HG02610 (cell line): Measurements from ENCODE around the gene ADGRA1.
"Not testable (repeated sequence)": the region's sequence is repeated elsewhere in the genome, so short reads cannot be mapped to it uniquely, and the experiment has no call there.

Experiments
- ATAC-seq: cut with Tn5 transposase; IDR thresholded peaks from one replicate; pipeline ENCODE4 v1.9.1; 2021; ENCODE audit warnings: mild to moderate bottlenecking, moderate library complexity; ENCODE audit not compliant: unreplicated experiment

Gene ADGRA1

DNA sequence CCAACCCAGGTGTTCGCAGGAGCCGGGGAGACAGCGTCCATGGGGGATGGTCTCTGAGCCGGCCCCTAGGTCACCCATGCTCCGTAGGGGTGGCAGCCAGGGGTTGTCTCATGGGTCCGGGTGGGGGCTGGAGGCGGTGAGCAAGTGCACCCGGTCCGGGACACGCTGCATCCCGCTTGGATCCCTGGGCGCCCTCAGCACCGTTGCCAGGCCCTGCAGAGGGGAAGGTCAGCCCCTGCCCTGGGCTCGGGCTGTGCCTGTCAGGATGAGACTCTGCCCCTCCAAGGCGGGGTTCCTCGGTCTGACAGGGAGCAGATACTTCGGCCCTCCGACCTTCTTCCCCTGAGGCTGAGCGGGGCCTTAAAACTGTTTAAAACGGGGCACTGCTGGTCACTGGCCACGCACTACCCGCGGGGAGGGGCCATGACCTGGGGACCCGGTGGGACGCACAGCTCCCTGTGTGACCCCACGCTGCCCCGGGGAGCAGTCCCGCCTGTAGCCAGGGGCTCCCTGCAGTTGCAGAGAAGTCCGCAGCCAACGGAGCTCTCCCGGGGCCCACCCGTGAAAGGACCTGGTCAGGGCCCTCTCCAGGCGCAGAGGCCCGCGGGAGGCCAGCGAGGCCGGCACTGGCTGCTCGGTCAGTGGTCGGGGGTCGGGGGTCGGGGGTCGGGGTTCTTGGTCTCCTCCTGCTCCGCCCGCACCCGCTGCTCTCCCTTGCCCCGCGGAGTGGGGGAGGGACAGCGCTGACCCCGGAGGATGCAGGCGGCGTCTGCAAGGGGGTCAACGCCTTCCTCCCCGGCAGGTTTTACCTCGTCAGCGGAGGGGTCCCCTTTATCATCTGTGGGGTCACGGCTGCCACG lies 38.9 kb downstream of the ADGRA1 start:
- no peak for ATAC-seq

DNA sequence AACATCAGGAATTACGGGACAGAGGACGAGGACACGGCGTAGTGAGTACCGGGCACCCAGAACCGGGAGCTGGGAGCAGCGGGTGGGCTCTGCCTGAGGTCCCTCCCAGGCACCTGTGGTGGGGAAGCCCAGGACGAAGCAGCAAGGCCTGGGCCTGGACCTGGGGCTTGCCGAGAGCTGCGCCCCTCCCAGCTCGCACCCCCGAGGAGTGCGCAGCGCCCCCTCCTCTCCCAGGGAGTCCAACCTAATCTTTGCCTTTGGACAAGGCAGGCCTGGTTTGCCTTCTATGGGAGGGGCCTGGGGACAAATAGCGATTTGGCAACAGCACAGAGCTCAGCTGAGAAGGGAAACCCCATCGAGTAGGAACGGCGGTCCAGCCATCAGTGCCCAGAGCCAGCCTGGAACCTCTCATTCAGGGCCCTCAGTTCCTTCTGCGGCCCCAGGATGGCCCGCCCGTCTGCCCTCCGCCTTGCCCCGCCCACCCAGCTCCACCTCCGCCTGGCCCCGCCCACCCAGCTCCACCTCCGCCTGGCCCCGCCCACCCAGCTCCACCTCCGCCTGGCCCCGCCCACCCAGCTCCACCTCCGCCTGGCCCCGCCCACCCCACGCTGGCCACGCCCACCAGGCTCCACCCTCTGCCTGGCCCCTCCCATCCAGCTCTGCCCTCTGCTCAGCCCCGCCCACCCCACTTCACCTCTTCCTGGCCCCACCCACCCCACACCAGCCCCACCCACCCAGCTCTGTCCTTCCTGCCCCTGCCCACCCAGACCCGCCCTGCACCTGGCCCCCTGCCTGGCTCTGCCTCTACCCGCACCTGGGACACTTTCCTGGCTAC lies 39.8 kb downstream of the ADGRA1 start:
- ATAC-seq = no peak

DNA sequence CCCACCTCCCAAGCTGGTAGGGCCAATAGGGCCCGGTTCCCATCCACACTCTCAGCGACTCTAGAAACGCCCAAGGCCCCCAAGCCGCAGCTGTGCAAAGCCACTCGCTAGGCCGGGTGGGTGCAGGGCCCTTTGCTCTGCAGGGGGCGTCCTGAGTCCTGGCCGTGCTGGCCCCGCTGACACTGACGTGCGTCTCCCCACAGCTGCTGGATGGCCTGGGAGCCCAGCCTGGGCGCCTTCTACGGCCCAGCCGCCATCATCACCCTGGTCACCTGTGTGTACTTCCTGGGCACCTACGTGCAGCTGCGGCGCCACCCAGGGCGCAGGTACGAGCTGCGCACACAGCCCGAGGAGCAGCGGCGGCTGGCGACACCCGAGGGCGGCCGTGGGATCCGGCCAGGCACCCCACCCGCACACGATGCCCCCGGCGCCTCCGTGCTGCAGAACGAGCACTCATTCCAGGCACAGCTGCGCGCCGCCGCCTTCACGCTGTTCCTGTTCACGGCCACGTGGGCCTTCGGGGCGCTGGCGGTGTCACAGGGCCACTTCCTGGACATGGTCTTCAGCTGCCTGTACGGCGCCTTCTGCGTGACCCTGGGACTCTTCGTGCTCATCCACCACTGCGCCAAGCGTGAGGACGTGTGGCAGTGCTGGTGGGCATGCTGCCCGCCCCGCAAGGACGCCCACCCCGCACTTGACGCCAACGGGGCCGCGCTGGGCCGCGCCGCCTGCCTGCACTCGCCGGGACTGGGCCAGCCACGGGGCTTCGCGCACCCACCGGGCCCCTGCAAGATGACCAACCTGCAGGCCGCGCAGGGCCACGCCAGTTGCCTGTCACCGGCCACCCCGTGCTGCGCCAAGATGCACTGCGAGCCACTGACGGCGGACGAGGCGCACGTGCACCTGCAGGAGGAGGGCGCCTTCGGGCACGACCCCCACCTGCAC lies 40.7 kb downstream of the ADGRA1 start:
- no peak for ATAC-seq

DNA sequence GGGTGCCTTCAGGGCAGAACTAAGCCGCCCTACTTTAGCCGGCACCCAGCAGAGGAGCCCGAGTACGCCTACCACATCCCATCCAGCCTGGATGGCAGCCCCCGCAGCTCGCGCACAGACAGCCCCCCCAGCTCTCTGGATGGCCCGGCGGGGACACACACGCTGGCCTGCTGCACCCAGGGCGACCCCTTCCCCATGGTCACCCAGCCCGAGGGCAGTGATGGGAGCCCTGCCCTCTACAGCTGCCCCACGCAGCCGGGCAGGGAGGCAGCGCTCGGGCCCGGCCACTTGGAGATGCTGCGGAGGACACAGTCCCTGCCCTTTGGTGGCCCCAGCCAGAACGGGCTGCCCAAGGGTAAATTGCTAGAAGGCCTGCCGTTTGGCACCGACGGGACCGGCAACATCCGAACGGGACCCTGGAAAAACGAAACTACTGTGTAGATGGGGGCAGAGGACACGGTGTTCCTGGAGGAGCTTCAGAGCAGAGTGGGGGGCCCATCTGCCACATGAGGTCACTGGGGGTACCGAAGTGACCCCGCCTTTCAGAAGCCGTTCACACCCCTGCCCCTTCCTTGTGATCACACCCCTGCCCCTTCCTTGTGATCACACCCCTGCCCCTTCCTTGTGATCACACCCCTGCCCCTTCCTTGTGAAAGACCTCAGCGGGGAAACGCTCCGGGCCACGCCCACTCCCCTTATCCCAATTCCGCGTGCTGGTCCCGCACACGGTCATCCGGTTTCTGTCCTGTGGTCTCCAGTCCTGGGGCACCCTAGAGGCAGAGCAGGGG lies 41.5 kb downstream of the ADGRA1 start:
- ATAC-seq = no peak

DNA sequence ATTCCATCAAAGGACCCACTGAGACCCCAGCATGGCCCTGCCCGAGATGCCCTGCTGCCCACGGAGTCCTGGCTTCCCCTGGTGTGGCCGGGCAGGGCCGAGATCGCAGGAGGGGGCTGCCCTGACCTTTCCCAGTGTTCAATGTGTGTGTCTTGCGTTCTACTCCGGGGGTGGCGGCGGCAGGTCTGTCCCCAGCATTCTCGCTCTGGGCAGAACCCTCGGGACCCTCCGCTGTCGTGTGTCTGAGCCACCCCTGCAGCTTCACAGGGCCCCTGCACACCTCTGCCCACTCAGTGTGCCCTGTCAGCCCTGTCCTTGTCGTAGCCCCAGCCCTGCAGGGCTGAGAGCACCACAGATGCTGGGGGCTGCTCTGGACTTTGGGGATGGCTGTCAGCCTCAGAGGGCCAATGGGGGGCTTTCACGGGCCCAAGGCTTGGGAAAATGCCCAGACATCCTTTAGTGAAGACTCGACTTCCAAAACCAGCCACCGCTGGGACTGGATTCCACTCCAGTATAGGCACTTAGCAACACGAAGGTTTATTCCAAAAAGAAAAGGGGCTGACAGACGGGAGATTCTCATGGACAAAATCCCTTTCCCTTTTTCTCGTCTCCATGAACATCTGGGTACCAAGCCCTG lies 42.3 kb downstream of the ADGRA1 start:
- ATAC-seq = no peak

DNA sequence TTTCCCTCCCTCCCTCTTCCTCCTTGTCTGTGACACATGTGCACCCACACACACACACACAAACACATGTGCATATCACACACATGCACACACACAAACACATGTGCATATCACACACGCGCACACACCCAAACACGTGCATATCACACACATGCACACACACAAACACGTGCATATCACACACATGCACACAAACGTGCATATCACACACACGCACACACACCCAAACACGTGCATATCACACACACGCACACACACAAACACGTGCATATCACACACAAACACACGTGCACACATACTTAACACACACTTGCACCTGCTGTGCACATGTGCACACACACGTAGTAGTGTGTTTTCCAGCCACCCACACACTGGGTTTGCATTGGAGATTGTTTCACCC lies 42.9 kb downstream of the ADGRA1 start:
- no peak for ATAC-seq

DNA sequence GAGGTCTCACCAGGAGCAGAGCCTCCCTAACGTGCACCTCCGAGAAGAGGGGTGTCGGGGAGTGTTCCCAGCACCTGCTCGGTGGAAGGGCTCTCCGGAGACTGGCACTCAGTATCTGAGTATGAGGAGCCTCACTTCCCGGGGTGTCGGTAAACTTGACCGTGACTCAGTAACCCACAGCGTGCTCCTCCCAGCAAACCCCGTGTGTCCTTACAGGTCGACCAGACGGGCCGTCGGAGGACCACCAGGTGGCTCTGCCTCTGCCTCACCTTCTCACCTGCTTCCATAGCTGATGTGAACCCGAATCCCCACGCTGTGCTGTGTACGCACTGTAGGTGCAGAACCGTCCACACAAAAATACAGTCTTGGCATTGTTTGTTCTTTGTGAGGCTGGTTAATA lies 43.3 kb downstream of the ADGRA1 start:
- no peak for ATAC-seq

DNA sequence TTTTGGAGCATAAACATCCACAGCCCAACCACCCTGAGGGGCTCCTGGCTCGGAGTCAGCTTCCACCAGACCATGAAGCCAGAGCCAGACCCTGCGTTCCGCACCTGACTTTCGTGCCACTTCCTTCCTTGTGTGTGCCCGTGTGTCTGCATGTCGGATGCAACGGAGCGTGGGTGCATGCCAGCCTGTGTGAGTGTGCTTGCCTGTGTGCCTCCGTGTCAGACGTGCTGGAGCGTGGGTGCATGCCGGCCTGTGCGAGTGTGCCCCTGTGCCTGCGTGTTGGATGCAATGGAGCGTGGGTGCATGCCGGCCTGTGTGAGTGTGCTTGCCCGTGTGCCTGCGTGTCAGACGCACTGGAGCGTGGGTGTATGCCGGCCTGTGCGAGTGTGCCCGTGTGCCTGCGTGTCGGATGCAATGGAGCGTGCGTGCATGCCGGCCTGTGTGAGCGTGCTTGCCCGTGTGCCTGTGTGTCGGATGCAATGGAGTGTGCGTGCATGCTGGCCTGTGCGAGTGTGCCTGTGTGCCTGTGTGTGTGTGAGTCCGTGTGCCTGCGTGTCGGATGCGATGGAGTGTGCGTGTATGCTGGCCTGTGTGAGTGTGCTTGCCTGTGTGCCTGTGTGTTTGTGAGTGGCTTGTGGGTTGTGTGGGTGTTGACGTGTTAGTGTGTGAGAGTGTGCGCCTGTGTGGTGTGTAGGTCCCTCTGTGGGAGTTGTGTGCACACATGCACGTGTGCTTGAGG lies 44.2 kb downstream of the ADGRA1 start:
- ATAC-seq = no peak

DNA sequence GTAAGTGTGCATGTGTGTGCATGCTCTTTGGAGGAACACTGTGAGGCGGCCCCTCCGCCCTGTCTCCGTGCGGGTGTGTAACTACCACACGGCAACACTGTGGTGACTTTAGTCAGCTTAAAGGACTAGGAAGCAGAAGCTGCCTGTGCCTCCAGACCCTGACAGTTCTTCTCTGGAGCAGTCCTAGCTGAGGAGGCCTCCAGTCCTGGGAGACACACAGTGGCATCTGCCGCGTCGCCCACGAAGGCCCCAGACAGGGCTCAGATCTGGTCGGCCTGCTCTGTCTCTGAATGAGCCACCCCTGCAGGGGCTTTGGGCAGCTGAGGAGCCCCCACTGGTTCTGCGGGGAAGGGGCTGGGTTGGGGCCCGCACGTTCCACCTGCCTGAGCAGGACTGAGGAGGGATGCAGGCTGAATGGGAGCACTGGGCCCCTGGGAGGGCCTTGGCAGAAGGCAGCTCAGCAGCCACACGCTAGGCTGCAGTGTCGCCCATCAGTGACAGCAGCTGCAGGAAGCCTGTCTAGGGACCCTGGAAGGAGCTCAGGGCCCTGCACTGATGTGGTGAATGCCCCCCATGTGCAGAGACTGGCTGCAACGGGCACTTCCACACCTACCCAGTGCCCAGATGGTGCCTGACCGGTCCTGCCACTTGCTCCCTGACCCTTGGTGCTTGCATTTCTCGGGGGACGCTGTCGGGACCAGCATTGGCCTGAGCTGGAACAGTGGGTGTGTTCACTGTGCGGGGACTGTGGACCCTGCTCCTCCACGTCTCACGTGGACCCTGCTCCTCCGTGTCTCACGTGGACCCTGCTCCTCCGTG lies 45.0 kb downstream of the ADGRA1 start:
- ATAC-seq = no peak

DNA sequence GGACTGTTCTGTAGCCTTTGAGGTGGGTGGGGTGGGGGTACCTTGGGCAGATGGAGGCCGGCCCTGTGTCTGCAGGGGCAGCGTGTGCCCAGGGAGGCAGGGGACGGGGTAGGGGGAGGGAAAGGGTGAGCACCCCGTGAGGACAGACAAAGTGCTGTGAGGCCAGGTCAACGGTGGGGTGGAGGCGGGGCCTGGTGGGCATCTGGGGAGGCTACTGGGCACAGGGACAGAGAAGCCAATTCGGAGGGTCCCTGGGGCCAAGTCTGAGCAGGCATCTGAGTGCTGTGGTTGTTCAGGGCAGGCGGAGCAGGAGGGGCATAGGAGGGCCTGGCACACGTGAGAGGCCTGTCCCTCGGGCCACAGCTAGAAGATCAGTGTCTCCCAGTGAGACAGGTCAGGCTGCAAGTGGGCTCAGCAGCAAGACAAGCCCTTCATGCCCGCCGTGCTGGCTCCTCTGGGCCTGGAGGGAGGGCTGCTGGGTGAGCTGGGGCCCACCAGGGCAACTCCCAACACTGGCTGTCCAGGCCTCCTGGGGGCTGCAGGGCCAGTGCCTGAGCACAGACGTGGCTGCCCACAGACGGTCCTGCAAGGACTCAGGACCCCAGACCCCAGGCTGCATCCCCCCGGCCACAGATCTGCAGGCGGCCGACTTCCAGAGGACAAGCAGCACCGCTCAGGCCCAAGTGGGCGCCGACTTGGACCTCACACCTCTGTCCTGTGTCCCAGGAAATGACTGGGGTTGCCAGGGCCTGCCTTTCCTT lies 45.9 kb downstream of the ADGRA1 start:
- ATAC-seq = no peak

DNA sequence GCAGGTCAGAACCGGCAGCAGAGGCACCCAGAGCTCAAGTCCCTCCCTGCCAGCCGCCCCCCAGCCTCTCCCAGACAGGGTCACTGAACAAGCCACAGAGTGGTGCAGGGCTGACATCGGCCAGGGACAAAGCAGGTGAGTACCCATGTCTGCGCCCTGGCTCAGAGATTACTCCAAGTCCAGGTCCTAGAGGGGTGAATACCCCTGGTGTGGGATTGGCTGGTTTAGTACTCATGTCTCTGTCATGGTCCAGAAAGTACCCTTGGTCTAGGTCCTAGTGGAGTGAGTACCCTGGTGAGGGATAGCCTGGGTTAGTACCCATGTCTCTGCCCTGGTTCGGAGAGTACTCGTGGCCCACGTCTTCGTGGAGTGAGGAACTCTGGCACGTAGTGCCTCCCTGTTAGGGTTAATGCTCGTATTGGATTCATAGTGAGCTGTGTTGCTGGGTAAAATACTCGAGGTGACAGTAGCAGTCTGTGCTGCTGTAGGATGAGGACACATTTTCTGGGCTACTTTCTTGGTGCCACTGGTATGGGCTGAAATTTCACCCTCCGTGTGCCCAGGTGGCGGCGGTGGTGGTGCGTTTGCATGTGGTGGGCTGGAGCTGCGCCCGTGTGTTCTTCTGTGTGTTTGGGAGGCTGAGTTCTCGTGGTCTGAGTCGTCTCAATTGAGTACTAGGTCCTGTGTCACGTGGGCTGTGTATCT lies 46.8 kb downstream of the ADGRA1 start:
- no peak for ATAC-seq

DNA sequence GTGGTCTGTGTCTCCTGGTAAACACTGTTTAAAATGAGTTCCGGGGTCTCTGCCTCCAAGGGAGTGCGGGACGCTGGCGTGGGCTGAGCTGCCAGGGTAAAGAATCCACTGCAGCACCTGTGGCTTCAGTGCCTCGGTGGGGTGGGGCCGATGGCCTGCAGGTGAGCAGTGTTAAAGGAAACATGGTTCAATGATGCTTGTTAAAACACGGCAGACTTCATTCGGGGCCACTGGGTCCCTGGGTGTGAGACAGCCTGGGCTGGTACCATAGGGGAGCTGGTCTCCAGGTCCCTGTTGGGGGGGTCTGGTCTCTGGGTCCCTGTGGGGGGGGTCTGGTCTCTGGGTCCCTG lies 47.4 kb downstream of the ADGRA1 start:
- ATAC-seq = no peak

DNA sequence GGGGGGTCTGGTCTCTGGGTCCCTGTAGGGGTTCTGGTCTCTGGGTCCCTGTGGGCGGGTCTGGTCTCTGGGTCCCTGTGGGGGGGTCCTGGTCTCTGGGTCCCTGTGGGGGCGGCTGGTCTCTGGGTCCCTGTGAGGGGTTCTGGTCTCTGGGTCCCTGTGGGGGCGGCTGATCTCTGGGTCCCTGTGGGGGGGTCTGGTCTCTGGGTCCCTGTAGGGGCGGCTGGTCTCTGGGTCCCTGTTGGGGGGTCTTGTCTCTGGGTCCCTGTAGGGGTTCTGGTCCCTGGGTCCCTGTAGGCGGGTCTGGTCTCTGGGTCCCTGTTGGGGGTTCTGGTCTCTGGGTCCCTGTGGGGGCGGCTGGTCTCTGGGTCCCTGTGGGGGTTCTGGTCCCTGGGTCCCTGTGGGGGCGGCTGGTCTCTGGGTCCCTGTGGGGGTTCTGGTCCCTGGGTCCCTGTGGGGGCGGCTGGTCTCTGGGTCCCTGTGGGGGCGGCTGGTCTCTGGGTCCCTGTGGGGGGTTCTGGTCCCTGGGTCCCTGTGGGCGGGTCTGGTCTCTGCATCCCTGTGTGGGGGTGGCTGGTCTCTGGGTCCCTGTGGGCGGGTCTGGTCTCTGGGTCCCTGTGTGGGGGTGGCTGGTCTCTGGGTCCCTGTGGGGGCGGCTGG lies 49.9 kb downstream of the ADGRA1 start:
- ATAC-seq = not testable (repeated sequence)

DNA sequence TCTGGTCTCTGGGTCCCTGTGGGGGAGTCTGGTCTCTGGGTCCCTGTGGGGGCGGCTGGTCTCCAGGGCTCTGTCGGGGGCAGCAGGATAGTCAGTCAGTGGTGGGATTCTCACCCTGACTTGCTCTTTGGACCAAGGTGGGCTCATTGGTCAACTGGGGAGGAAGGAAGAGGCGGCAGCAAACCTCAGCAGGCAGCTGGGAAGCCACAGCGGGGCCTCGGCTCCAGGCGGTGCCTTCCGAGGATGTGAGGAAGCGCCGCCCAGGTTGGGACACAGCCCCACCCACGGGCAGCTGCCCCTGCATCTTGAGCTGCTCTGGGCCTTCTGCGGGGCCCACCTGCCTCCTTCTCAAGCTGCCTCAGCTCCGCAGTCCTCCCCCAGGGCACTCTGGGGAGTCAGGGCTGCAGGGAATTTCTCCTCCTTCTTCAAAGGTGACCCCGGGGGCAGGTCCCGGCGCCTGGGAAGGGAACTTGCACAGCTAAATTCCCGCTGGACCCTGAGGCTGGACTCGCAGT lies 51.9 kb downstream of the ADGRA1 start:
- no peak for ATAC-seq

DNA sequence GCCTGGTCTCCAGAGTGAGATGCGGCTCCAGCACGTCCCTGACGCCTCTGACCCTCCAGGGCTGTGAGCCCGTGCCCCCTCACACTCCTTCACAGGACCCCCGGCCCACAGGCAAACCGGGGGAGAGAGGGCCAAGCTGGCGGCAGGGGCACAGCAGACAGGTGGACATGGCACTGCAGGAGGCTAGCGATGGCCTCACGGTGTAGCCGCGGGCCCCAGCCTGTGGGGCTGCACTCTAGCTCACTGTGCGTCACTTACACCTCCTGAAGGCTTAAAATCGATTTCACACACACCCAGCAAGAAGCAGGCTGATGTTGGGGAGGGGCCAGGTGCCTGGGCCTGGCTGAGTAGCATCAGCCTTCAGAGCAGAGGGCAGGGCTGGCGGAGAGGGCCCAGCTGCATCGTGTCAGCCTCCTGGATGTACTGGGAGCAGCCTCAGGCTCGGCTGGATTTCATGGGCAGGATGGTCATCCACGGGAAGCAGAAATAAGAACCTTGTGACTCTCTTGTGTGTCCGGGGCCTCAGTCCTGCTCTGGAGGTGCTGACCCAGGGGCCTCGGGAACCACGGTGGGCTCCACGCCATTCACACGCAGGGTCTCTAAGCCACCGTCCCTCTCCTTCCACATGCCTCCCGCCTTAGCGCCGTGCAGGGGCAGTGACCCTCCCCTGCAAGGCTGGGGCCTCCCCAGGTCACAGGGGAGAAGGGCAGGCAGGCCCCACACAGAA lies 52.9 kb downstream of the ADGRA1 start:
- ATAC-seq = no peak
